ENCODE data around the gene OR52L1. TPM values are rescaled to one million over a fixed set of nuclear protein-coding genes. Genes with fewer than 3 reads are reported as not detected.

Gene OR52L1
- total and polyA plus RNA-seq, 5 donors from 2014 or later: not detected

DNA sequence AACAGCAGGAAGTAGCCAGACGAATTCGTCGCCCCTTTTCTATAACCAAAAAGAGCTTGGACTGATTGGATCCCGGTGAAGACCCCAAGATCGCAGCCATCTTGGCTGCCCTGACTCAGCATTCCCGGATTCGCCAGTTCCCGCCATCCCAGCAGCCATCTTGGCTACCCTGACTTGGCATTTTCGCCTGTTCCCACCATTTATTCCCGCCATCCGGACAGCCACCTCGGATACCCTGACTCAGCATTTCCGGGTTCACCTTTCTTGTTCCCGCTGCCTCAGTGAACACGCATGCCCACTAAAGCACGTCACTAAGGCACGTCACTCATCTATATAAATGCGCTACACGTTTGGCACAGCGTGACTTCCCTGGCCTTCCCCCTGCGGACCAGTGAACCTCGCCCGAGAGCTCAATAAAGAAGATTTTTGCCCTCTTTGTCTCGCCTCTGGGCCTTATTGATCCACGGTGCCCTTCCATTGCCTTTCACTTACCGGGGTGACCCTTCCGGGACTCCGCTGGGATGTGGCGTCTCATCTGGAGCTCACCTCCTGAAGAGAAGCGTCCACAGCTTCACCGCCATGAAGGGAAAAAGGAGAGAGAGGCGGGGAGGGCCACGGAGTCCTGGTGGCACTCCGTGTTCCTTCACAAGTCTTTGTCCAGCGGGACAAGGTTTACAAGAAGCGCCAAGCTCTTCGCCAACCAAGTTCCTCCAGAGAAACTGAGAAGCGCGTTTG, 48.8 kb downstream of the OR52L1 start:
- no peak overlapping the region for H3K4me3 Mint-ChIP-seq

More for the DNA sequence above, 48.8 kb downstream of the OR52L1 start:
- Histone ChIP-seq H3K4me3 (ENCODE audit: low read depth, low read length) (no peak overlapping the region), H3K27me3 (ENCODE audit: control insufficient read depth, insufficient read depth, low read length) (no peaks in the 10 kb centered on the region), H3K36me3 (ENCODE audit: control insufficient read depth, insufficient read depth, low read length) (no peaks in the 10 kb centered on the region), H3K9me3 (ENCODE audit: control insufficient read depth in 2 of 2, low read length in 2 of 2) (no peaks in the 10 kb centered on the region), H3K27ac (ENCODE audit: insufficient read depth, low read length, poor library complexity, severe bottlenecking) (no peak overlapping the region), H3K4me1 (ENCODE audit: control insufficient read depth, insufficient read depth, low read length, poor library complexity, severe bottlenecking) (no peaks in the 10 kb centered on the region)
- Mint-ChIP-seq H3K27me3 (no peaks in the 10 kb centered on the region), H3K36me3 (no peaks in the 10 kb centered on the region), H3K27ac (no peak overlapping the region), H3K9me3 (peaks cover 0 to 6% (median 2%) of the 10 kb centered on the region in 7 donors), H3K4me1 (no peaks in the 10 kb centered on the region)
- DNase-seq (no peak), ATAC-seq (ENCODE audit: low read depth in 2 of 2) (no peak)

Other genes starting within 250 kb of the OR52L1 start
- gene OR52N4, start 232.7 kb downstream of the OR52L1 start, total RNA-seq: 1.6 TPM
- 1 to 10 TPM in 2 of 4 donors, under 1 TPM in 1, not detected in 1; 0.79 to 2.7 (median 1.3) TPM for gene OR52N4, start 232.7 kb downstream of the OR52L1 start, polyA plus RNA-seq
- gene OR52N5, start 203.6 kb downstream of the OR52L1 start, total RNA-seq: not detected
- not detected for gene OR52N5, start 203.6 kb downstream of the OR52L1 start, polyA plus RNA-seq
- gene OR52N1, start 195.7 kb downstream of the OR52L1 start, total RNA-seq: not detected
- not detected for gene OR52N1, start 195.7 kb downstream of the OR52L1 start, polyA plus RNA-seq
- not detected for gene OR52N2, start 178.1 kb downstream of the OR52L1 start, total RNA-seq
- not detected for gene OR52N2, start 178.1 kb downstream of the OR52L1 start, polyA plus RNA-seq
- not detected for gene OR52E6, start 145.1 kb downstream of the OR52L1 start, total RNA-seq
- not detected for gene OR52E6, start 145.1 kb downstream of the OR52L1 start, polyA plus RNA-seq
- gene OR52E8, start 129.3 kb downstream of the OR52L1 start, total RNA-seq: not detected
- not detected for gene OR52E8, start 129.3 kb downstream of the OR52L1 start, polyA plus RNA-seq
- not detected for gene OR52E4, start 106.4 kb downstream of the OR52L1 start, total RNA-seq
- gene OR52E4, start 106.4 kb downstream of the OR52L1 start, polyA plus RNA-seq: not detected
- not detected for gene OR52E5, start 93.8 kb downstream of the OR52L1 start, total RNA-seq
- not detected for gene OR52E5, start 93.8 kb downstream of the OR52L1 start, polyA plus RNA-seq
- not detected for gene OR56A3, start 44.7 kb downstream of the OR52L1 start, total RNA-seq
- not detected for gene OR56A3, start 44.7 kb downstream of the OR52L1 start, polyA plus RNA-seq
- gene OR56A5, start 18.5 kb downstream of the OR52L1 start, total RNA-seq: not detected
- gene OR56A5, start 18.5 kb downstream of the OR52L1 start, polyA plus RNA-seq: not detected
- gene OR56A4, start 20.0 kb upstream of the OR52L1 start, total RNA-seq: not detected
- not detected for gene OR56A4, start 20.0 kb upstream of the OR52L1 start, polyA plus RNA-seq
- gene OR56A1, start 43.8 kb upstream of the OR52L1 start, total RNA-seq: not detected
- gene OR56A1, start 43.8 kb upstream of the OR52L1 start, polyA plus RNA-seq: not detected
- not detected for gene OR56B4, start 120.7 kb upstream of the OR52L1 start, total RNA-seq
- gene OR56B4, start 120.7 kb upstream of the OR52L1 start, polyA plus RNA-seq: under 1 TPM in 1 of 4 donors, not detected in 3; 0.22 TPM
- not detected for gene OR52B2, start 183.3 kb upstream of the OR52L1 start, total RNA-seq
- not detected for gene OR52B2, start 183.3 kb upstream of the OR52L1 start, polyA plus RNA-seq
- gene OR52W1, start 212.2 kb upstream of the OR52L1 start, total RNA-seq: not detected
- not detected for gene OR52W1, start 212.2 kb upstream of the OR52L1 start, polyA plus RNA-seq
- not detected for gene C11orf42, start 218.6 kb upstream of the OR52L1 start, total RNA-seq
- gene C11orf42, start 218.6 kb upstream of the OR52L1 start, polyA plus RNA-seq: not detected
- 30.7 TPM for gene FHIP1B, start 247.7 kb upstream of the OR52L1 start, total RNA-seq
- gene FHIP1B, start 247.7 kb upstream of the OR52L1 start, polyA plus RNA-seq: 10 to 100 TPM; 10.2 to 12.5 (median 10.3) TPM